ENCODE measurements around the gene OR8B12.

- no peak for TF ChIP-seq PAX5 (IDR thresholded peaks at IDR 0.05; ENCODE audit: insufficient read depth, low read length, severe bottlenecking)
- no peak for TF ChIP-seq POLR2A (IDR thresholded peaks at IDR 0.05; ENCODE audit: low read depth, low read length)
- no peak for TF ChIP-seq POLR2AphosphoS5 (IDR thresholded peaks at IDR 0.05; ENCODE audit: low read depth, low read length)
- no peak for TF ChIP-seq TAF1 (IDR thresholded peaks at IDR 0.05; ENCODE audit: low read depth, low read length)
- TF ChIP-seq POU2F2 (IDR thresholded peaks at IDR 0.05; ENCODE audit: low read depth, low read length) = no peak
- TF ChIP-seq SPI1 (IDR thresholded peaks at IDR 0.05; ENCODE audit: low read depth, low read length) = no peak
These were observed 6.9 kb downstream of the OR8B12 start for GRCh38 chr11:124536520-124536919.

All from GM12891 (cell line).